ENCODE results near the gene SUGCT. TPM values are rescaled to one million over a fixed set of nuclear protein-coding genes. Genes with fewer than 3 reads are reported as not detected.

The SUGCT gene
- total RNA-seq, 1 experiment from 2014 or later: 4.6 TPM

- H3K4me1 Mint-ChIP-seq: no peaks in the 10 kb centered on the region
- no peak overlapping the region for H3K27ac Mint-ChIP-seq
- ChIA-PET CTCF (no interaction called here), POLR2A (no interaction called here)
- no peak for TF ChIP-seq RELA (CRISPR knock-in tag; IDR thresholded peaks at IDR 0.05; ENCODE audit: borderline replicate concordance)
- TF ChIP-seq TEAD4 (CRISPR knock-in tag; IDR thresholded peaks at IDR 0.05): no peak
- TF ChIP-seq ZNF232 (CRISPR knock-in tag; IDR thresholded peaks at IDR 0.05): no peak
- no peak for TF ChIP-seq RORB (CRISPR knock-in tag; IDR thresholded peaks at IDR 0.05)
- TF ChIP-seq, protein P1, sequence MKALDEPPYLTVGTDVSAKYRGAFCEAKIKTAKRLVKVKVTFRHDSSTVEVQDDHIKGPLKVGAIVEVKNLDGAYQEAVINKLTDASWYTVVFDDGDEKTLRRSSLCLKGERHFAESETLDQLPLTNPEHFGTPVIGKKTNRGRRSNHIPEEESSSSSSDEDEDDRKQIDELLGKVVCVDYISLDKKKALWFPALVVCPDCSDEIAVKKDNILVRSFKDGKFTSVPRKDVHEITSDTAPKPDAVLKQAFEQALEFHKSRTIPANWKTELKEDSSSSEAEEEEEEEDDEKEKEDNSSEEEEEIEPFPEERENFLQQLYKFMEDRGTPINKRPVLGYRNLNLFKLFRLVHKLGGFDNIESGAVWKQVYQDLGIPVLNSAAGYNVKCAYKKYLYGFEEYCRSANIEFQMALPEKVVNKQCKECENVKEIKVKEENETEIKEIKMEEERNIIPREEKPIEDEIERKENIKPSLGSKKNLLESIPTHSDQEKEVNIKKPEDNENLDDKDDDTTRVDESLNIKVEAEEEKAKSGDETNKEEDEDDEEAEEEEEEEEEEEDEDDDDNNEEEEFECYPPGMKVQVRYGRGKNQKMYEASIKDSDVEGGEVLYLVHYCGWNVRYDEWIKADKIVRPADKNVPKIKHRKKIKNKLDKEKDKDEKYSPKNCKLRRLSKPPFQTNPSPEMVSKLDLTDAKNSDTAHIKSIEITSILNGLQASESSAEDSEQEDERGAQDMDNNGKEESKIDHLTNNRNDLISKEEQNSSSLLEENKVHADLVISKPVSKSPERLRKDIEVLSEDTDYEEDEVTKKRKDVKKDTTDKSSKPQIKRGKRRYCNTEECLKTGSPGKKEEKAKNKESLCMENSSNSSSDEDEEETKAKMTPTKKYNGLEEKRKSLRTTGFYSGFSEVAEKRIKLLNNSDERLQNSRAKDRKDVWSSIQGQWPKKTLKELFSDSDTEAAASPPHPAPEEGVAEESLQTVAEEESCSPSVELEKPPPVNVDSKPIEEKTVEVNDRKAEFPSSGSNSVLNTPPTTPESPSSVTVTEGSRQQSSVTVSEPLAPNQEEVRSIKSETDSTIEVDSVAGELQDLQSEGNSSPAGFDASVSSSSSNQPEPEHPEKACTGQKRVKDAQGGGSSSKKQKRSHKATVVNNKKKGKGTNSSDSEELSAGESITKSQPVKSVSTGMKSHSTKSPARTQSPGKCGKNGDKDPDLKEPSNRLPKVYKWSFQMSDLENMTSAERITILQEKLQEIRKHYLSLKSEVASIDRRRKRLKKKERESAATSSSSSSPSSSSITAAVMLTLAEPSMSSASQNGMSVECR (CRISPR knock-in tag; IDR thresholded peaks at IDR 0.05; ENCODE audit: borderline replicate concordance): no peak
- TF ChIP-seq SMAD4 (CRISPR knock-in tag; IDR thresholded peaks at IDR 0.05): no peak
- no peak for TF ChIP-seq SMAD3 (CRISPR knock-in tag; IDR thresholded peaks at IDR 0.05; ENCODE audit: borderline replicate concordance)
- TF ChIP-seq, protein P2, sequence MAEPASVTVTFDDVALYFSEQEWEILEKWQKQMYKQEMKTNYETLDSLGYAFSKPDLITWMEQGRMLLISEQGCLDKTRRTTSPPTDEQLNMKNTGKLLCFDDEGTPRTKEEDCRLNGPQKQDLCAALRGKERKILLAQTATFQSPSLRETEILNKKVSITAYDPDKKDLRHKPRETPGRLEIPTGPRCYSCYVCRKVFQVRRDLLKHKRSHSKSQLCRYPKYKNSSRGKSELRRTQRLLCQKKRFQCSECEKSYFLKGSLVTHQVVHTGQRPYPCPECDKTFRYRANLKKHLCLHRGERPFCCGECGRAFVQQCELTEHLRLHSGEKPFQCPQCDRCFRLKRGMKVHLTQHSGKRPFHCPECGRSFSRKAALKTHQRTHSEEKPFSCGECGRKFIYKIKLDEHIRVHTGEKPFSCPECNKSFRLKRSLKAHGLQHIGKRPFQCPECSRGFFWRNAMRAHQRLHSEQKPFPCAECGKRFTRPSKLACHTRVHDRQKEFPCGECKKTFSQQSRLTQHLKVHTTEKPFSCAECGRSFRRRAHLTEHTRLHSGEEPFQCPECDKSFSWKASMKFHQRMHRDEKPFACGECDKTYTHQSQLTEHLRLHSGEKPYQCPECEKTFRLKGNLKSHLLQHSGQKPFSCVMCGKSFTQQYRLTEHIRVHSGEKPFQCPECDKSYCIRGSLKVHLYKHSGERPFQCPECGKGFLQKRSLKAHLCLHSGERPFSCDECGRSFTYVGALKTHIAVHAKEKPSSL (CRISPR knock-in tag; conservative IDR thresholded peaks at IDR 0.05): no peak
- TF ChIP-seq JAZF1 (CRISPR knock-in tag; IDR thresholded peaks at IDR 0.05): no peak
- H3K4me3 Mint-ChIP-seq: no peak overlapping the region
- H3K27me3 Mint-ChIP-seq (ENCODE audit: low read depth): no peaks in the 10 kb centered on the region; the same call in 1 of the 2 replicates
- DNase-seq (ENCODE audit: low spot score) (no peak), ATAC-seq (no peak)
- no peaks in the 10 kb centered on the region for H3K36me3 Mint-ChIP-seq
- H3K9me3 Mint-ChIP-seq: 0 out of 2 replicates have a peak, but pooled peaks cover 4% of the 10 kb centered on the region
Measured at GRCh38 chr7:40204581-40204980, 69.8 kb downstream of the SUGCT start.

DNA sequence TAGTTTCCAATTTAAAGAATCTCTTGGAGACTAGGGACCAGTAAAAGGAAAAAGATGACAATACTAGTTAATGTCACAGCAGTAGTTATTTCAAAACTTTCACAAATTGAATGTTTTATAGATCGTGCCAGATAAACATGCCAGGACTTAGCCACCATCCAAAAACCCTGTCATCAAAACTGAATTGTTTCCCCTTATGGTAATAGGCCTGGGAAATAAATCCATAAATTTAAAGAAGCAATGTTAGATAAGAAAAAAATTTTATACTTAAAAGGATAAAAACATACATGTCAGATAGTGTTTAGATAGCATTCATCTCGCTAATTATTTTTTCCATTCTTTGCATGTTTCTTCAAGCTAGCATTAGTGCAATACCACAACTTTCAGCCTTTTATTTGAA is 71.2 kb downstream of the SUGCT start:
- CTCF ChIA-PET: no interaction called here
- H3K27ac Mint-ChIP-seq: no peak overlapping the region
- no peaks in the 10 kb centered on the region for H3K36me3 Mint-ChIP-seq
- H3K4me3 Mint-ChIP-seq: no peak overlapping the region
- H3K4me1 Mint-ChIP-seq: no peaks in the 10 kb centered on the region
- no peaks in the 10 kb centered on the region; the same call in 1 of the 2 replicates for H3K27me3 Mint-ChIP-seq (ENCODE audit: low read depth)
- DNase-seq (ENCODE audit: low spot score) (no peak), ATAC-seq (no peak)
- POLR2A ChIA-PET: no interaction called here
- H3K9me3 Mint-ChIP-seq: 0 out of 2 replicates have a peak, but pooled peaks cover 4% of the 10 kb centered on the region
- no peak for TF ChIP-seq ZNF416 (CRISPR knock-in tag; IDR thresholded peaks at IDR 0.05)
- no peak for TF ChIP-seq MXD4 (CRISPR knock-in tag; IDR thresholded peaks at IDR 0.05; ENCODE audit: borderline replicate concordance)
- TF ChIP-seq, protein P3, sequence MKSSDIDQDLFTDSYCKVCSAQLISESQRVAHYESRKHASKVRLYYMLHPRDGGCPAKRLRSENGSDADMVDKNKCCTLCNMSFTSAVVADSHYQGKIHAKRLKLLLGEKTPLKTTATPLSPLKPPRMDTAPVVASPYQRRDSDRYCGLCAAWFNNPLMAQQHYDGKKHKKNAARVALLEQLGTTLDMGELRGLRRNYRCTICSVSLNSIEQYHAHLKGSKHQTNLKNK (CRISPR knock-in tag; IDR thresholded peaks at IDR 0.05): no peak
- TF ChIP-seq NR1H2 (CRISPR knock-in tag; IDR thresholded peaks at IDR 0.05): no peak
- TF ChIP-seq, protein P4, sequence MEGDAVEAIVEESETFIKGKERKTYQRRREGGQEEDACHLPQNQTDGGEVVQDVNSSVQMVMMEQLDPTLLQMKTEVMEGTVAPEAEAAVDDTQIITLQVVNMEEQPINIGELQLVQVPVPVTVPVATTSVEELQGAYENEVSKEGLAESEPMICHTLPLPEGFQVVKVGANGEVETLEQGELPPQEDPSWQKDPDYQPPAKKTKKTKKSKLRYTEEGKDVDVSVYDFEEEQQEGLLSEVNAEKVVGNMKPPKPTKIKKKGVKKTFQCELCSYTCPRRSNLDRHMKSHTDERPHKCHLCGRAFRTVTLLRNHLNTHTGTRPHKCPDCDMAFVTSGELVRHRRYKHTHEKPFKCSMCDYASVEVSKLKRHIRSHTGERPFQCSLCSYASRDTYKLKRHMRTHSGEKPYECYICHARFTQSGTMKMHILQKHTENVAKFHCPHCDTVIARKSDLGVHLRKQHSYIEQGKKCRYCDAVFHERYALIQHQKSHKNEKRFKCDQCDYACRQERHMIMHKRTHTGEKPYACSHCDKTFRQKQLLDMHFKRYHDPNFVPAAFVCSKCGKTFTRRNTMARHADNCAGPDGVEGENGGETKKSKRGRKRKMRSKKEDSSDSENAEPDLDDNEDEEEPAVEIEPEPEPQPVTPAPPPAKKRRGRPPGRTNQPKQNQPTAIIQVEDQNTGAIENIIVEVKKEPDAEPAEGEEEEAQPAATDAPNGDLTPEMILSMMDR (IDR thresholded peaks at IDR 0.05): no peak
- TF ChIP-seq ZNF671 (CRISPR knock-in tag; IDR thresholded peaks at IDR 0.05): no peak
- TF ChIP-seq, protein P5, sequence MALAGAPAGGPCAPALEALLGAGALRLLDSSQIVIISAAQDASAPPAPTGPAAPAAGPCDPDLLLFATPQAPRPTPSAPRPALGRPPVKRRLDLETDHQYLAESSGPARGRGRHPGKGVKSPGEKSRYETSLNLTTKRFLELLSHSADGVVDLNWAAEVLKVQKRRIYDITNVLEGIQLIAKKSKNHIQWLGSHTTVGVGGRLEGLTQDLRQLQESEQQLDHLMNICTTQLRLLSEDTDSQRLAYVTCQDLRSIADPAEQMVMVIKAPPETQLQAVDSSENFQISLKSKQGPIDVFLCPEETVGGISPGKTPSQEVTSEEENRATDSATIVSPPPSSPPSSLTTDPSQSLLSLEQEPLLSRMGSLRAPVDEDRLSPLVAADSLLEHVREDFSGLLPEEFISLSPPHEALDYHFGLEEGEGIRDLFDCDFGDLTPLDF (CRISPR knock-in tag; IDR thresholded peaks at IDR 0.05): no peak
- TF ChIP-seq GABPB1 (CRISPR knock-in tag; IDR thresholded peaks at IDR 0.05): no peak
- no peak for TF ChIP-seq E2F4 (CRISPR knock-in tag; IDR thresholded peaks at IDR 0.05; ENCODE audit: borderline replicate concordance, low read depth)
- no peak for TF ChIP-seq CREB1 (CRISPR knock-in tag; IDR thresholded peaks at IDR 0.05)
- no peak for TF ChIP-seq ESRRA (CRISPR knock-in tag; IDR thresholded peaks at IDR 0.05; ENCODE audit: borderline replicate concordance)
- TF ChIP-seq, protein P1 (CRISPR knock-in tag; IDR thresholded peaks at IDR 0.05; ENCODE audit: borderline replicate concordance): no peak
- TF ChIP-seq RORB (CRISPR knock-in tag; IDR thresholded peaks at IDR 0.05): no peak
